ENCODE data around the gene RXRA.

GRCh38 chr9:134329576-134329855 lies 3.3 kb downstream of the RXRA start:
- TF ChIP-seq BHLHE40 (IDR thresholded peaks at IDR 0.05; ENCODE audit: borderline replicate concordance) (no peak), ZNF384 (IDR thresholded peaks at IDR 0.05) (no peak), SP1 (IDR thresholded peaks at IDR 0.05) (no peak), LEF1 (IDR thresholded peaks at IDR 0.05; ENCODE audit: borderline replicate concordance) (no peak), FOXM1 (IDR thresholded peaks at IDR 0.05; ENCODE audit: borderline replicate concordance) (no peak), NFRKB (IDR thresholded peaks at IDR 0.05) (no peak), CTBP1 (IDR thresholded peaks at IDR 0.05; ENCODE audit: borderline replicate concordance) (no peak), TARDBP (IDR thresholded peaks at IDR 0.05) (no peak), ELF4 (IDR thresholded peaks at IDR 0.05) (no peak)
